BJ (cell line): ENCODE data around the gene IGLL1. TPM values are rescaled to one million over a fixed set of nuclear protein-coding genes. Genes with fewer than 3 reads are reported as not detected.
"Not testable (repeated sequence)": the region's sequence is repeated elsewhere in the genome, so short reads cannot be mapped to it uniquely, and the experiment has no call there.

Source experiments
- CTCF ChIA-PET: fragments of 350-600 bp; formaldehyde crosslinking; extraction: SDS; loops from one replicate; lab custom pipeline; 2021; ENCODE audit warnings: antibody characterized with exemption, inconsistent platforms; lab: Yijun Ruan, JAX
- POLR2A ChIA-PET: fragments of 300-600 bp; sonication (Branson Sonifier 250); formaldehyde crosslinking; extraction: SDS; loops from one replicate; lab custom pipeline; 2021; ENCODE audit warnings: antibody characterized with exemption; lab: Charles Lee
- DNase-seq: peaks from one replicate; pipeline ENCODE4 v3.0.0-alpha.2; 2011; ENCODE audit warnings: low read depth
- H3K27me3 ChIP-seq: 2 replicates; pipeline ENCODE4 v1.6.0; 2011; ENCODE audit warnings: low read length; ENCODE audit not compliant: control insufficient read depth, insufficient read depth
- H3K36me3 ChIP-seq: 2 replicates; pipeline ENCODE4 v1.5.1; 2011; ENCODE audit warnings: low read length; ENCODE audit not compliant: control insufficient read depth, insufficient read depth
- H3K4me3 ChIP-seq: 2 replicates; pipeline ENCODE4 v1.5.1; 2011; ENCODE audit warnings: low read depth, mild to moderate bottlenecking, control low read depth, low read length
- CTCF ChIP-seq: IDR thresholded peaks from 2 replicates; pipeline ENCODE4 v1.5.1; 2011; ENCODE audit warnings: low read depth, mild to moderate bottlenecking, control low read depth, inconsistent platforms, low read length, moderate library complexity; ENCODE audit not compliant: insufficient read depth
- polyA plus RNA-seq: library from polyadenylated mRNA; depleted of rRNA; stranded (reverse); fragments of >200 nt; gene quantifications from 2 replicates; pipeline ENCODE4 v1.2.3, GENCODE V29; 2011

Gene IGLL1
- polyA plus RNA-seq, 1 experiment, result not detected

GRCh38 chr22:23565305-23565914 lies 14.7 kb downstream of the IGLL1 start:
- CTCF ChIA-PET, result interaction anchor here (1.6 to 2.5 kb wide), 2 partner anchors 18 to 26 kb away, joined by 4 to 8 read pairs; no protein-coding TSS in a partner anchor
- POLR2A ChIA-PET, result no interaction called here
- H3K4me3 ChIP-seq, result no peak overlapping the region
- H3K36me3 ChIP-seq, result no peaks in the 10 kb centered on the region
- DNase-seq, result no peak
- peak; percentile 14; the same call in 1 of the 2 replicates for TF ChIP-seq CTCF
- peaks cover 27% of the 10 kb centered on the region for H3K27me3 ChIP-seq

GRCh38 chr22:23564276-23564675 lies 15.8 kb downstream of the IGLL1 start:
- ChIA-PET CTCF (interaction anchor here (2.5 kb wide), 1 partner anchor 27 kb away, joined by 8 read pairs; no protein-coding TSS in a partner anchor), POLR2A (no interaction called here)
- TF ChIP-seq CTCF, result no peak
- no peak for DNase-seq
- peaks cover 27% of the 10 kb centered on the region for H3K27me3 ChIP-seq
- no peaks in the 10 kb centered on the region for H3K36me3 ChIP-seq
- no peak overlapping the region for H3K4me3 ChIP-seq

DNA sequence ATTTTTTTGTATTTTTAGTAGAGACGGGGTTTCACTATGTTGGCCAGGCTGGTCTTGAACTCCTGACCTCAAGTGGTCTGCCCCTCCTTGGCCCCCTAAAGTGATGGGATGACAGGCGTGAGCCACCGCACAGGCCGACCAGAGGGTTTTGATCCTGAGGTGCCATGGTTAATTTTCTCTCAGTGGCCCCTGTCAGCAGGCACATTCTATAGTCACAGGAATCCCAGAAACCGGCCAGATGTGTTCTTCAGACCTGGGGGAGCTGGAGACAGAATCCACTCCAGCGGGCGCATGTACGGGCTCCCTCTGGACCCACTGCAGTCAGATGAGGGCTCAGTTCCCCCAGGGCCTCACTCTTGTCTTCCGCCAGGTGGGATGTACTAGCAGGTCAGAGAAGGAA lies 17.0 kb downstream of the IGLL1 start:
- DNase-seq, result no peak
- Histone ChIP-seq H3K27me3 (peaks cover 25% of the 10 kb centered on the region), H3K36me3 (no peaks in the 10 kb centered on the region), H3K4me3 (no peak overlapping the region)
- ChIA-PET CTCF (interaction anchor here (2.6 kb wide), 1 partner anchor 28 kb away, joined by 8 read pairs; no protein-coding TSS in a partner anchor), POLR2A (no interaction called here)
- no peak for TF ChIP-seq CTCF

DNA sequence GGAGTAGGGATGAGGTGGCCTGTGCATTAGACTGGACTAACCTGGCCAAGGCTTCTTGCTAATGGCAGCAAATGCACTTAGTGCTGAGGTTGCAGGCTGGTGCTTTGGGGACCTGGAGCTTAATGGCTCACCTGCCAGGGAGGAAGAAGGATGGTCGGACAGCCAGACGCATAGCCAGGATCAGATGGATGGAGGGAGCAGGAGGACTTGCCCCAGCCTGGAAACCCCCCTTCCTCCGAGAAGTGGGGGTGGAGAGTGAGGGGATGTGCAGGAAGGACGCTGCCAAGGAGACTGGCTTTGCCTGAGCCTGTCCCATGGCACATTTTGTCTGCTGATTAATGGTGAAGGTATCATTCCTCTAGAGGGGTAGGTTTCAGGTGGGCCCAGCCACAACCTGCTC lies 17.9 kb downstream of the IGLL1 start:
- ChIA-PET CTCF (interaction anchor here (2.6 kb wide), 1 partner anchor 29 kb away, joined by 8 read pairs; no protein-coding TSS in a partner anchor), POLR2A (no interaction called here)
- no peak for TF ChIP-seq CTCF
- Histone ChIP-seq H3K27me3 (peaks cover 22% of the 10 kb centered on the region), H3K4me3 (no peak overlapping the region), H3K36me3 (no peaks in the 10 kb centered on the region)
- no peak for DNase-seq

DNA sequence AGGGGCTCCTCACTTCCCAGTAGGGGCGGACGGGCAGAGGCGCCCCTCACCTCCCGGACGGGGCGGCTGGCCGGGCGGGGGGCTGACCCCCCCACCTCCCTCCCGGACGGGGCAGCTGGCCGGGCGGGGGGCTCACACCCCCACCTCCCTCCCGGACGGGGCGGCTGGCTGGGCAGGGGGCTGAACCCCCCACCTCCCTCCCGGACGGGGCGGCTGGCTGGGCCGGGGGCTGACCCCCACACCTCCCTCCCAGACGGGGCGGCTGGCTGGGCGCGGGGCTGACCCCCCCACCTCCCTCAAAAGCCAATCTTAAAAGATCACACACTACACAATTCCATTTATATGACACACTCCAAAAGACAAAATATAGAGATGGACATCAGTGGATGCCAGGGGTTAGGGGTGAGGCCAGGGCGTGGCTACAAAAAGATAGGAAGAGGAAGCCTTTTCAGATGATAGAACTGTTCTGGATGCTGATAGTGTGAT lies 19.0 kb downstream of the IGLL1 start:
- POLR2A ChIA-PET, H3K4me3 ChIP-seq, CTCF ChIA-PET, H3K36me3 ChIP-seq, DNase-seq: not testable (repeated sequence)
- H3K27me3 ChIP-seq, result peaks cover 16% of the 10 kb centered on the region

GRCh38 chr22:23560215-23560614 lies 19.9 kb downstream of the IGLL1 start:
- CTCF ChIA-PET, result interaction anchor here (1.1 kb wide), 1 partner anchor 31 kb away, joined by 4 read pairs; no protein-coding TSS in a partner anchor
- DNase-seq, H3K4me3 ChIP-seq, H3K36me3 ChIP-seq, POLR2A ChIA-PET, H3K27me3 ChIP-seq: not testable (repeated sequence)
